Nucleus accumbens (tissue), 56 donors: ENCODE measurements around the gene GOLGA7B.
A peak's percentile ranks its signal among the peaks of the same experiment; 100 is the strongest.

Experiments used
- DNase-seq, 56 donors: peaks; one replicate each; lab custom pipeline; 2025; lab: John Stamatoyannopoulos, UW

The GOLGA7B gene

DNA sequence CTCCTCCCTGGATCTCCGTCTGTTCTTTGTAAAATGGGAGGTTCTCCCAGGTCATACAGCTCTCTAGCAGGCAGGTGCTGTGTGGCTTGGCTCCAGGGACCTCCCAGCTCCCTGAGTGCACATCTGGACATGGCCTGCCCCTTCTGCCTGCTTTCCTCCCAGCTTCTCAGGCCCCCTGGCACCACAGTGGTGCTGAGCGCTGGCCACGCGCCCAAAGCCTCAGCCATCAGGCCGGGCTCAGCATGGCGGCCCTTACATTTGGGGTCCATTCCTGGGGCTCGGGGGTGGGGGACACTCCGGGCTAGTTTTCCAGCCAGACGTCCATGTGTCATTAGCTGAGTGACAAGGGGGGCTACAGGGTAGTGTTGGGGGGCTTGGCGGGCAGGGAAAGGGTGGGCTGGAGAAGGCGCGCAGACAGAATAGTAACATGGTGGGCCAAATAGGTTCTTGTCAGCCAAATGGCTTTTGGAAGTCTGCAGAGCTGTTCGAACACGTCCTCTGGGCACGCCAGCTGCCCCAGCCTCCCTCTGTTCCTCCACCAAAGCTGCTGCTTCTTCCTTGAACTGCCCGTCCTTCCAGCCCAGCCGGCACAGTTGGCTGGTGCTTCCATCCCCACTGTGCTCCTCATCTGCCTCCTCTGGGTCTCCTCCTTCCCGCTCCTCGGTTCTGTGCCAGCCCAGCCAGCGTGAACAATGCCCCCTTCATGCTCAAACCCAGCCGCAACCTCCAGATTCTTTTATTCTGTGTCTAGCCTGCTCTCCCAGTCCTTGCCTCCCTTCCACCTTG, 65.9 kb downstream of the GOLGA7B start:
- peak in 53 of 56 donors; percentile 17 to 87 (median 69) for DNase-seq

DNA sequence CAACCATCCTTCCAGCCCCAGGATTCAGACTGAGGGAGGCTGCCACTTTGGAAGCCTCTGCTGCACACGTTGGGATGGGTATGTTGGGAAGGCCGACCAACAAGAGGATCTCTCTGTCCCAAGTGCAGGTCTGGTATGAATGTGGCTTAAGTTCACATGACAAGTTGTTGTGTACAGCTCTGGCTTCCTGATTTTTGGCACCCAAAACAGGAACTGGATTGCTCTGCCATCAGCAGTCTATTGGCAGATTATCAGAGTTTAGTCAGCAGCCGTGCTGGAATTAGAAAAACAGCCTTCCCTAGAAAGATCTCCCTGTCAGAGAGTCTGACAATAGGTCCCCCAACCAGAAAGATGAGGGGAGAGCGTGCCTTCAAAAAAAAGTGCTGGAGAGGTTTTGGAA, 66.9 kb downstream of the GOLGA7B start:
- DNase-seq: peak in 42 of 56 donors; percentile 7 to 64 (median 34)

DNA sequence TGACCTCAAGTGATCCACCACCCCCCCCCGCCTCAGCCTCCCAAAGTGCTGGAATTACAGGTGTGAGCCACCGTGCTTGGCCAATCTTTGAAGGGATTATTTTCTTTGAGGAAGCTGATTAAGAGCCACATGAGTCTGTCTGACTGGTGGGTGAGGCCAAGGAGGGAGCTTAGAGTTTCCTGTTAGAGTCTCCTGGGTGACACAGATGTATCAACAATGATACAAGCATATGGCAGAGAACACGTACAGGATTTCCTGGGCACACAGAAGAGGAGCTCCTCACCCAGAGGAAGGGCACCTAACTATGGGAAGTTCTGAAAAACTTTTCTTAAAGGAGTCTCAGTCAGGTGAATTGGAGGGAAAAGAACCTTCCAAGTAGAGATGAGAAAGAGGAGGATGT, 69.4 kb downstream of the GOLGA7B start:
- no peak for DNase-seq

DNA sequence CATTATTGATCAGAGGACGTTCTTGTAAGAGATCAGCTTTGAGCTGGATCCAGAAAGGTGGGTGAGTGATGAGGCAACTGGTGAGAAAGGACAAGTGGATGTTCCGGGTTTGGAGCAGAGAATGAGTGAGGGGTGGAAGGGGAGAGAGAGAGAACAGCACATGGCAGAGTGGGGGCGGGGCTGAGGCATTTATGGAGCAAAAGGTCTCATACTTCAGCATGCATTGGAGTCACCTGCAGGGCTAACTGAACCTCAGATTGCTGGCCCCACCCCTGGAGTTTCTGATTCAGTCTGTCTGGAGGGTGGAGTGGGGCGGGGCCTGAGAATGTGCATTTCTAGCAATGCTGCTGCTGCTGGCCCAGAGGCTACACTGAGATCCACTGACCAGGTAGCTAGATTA, 71.2 kb downstream of the GOLGA7B start:
- no peak for DNase-seq
